PC-9 (cell line): ENCODE results near the gene NUP88. TPM values are rescaled to one million over a fixed set of nuclear protein-coding genes. Genes with fewer than 3 reads are reported as not detected.
A peak's percentile ranks its signal among the peaks of the same experiment; 100 is the strongest.
"Not testable (repeated sequence)": the region's sequence is repeated elsewhere in the genome, so short reads cannot be mapped to it uniquely, and the experiment has no call there.

Experiments
- BruUV-seq: library from RNA; stranded (reverse); fragments of 400-500 nt; replicated peaks from 2 replicates; lab custom pipeline; 2021; lab: Mats Ljungman, UMichigan
- CTCF ChIA-PET: fragments of 300-600 bp; sonication (Branson Sonifier 250); formaldehyde crosslinking; loops from one replicate; lab custom pipeline; 2022; ENCODE audit warnings: antibody characterized with exemption; lab: Charles Lee
- POLR2A ChIA-PET: fragments of 300-600 bp; sonication (Branson Sonifier 250); formaldehyde crosslinking; loops from one replicate; lab custom pipeline; 2022; ENCODE audit warnings: antibody characterized with exemption; ENCODE audit not compliant: unreplicated experiment; lab: Charles Lee
- DNase-seq, 2 experiments: peaks; one replicate each; pipeline versions ENCODE4 v3.0.0 to v3.0.0-alpha.2; 2015 to 2022; ENCODE audit warnings: mixed read lengths in 1 of 2
- H2AFZ ChIP-seq: fragments of 200-600 bp; sonication (generic); 2 replicates; pipeline ENCODE4 v1.8.1; 2017; ENCODE audit warnings: antibody characterized with exemption
- H3F3A ChIP-seq: fragments of 200-600 bp; sonication (generic); 2 replicates; pipeline ENCODE4 v1.8.1; 2017; ENCODE audit warnings: antibody characterized with exemption, mild to moderate bottlenecking, low read depth; ENCODE audit not compliant: insufficient read depth
- H3K27ac ChIP-seq: fragments of 200-600 bp; sonication (generic); 2 replicates; pipeline ENCODE4 v1.6.1; 2016; ENCODE audit warnings: mixed run types
- H3K27me3 ChIP-seq: fragments of 200-600 bp; sonication (generic); 2 replicates; pipeline ENCODE4 v1.6.1; 2016; ENCODE audit warnings: low read depth, mixed run types; ENCODE audit not compliant: insufficient read depth
- H3K36me3 ChIP-seq: fragments of 200-600 bp; sonication (generic); 2 replicates; pipeline ENCODE4 v1.6.1; 2016; ENCODE audit warnings: low read depth, mixed run types
- H3K4me1 ChIP-seq: fragments of 200-600 bp; sonication (generic); replicated peaks from 2 replicates; pipeline ENCODE4 v1.6.1; 2016; ENCODE audit warnings: mixed run types; ENCODE audit not compliant: insufficient read depth
- H3K4me2 ChIP-seq: fragments of 200-600 bp; sonication (generic); 2 replicates; pipeline ENCODE4 v1.6.1; 2017; ENCODE audit warnings: mixed run types
- H3K4me3 ChIP-seq: fragments of 200-600 bp; sonication (generic); 2 replicates; pipeline ENCODE4 v1.6.1; 2016; ENCODE audit warnings: mixed run types
- H3K79me2 ChIP-seq: fragments of 200-600 bp; sonication (generic); 2 replicates; pipeline ENCODE4 v1.6.1; 2017; ENCODE audit warnings: low read depth, mixed run types
- H3K9me2 ChIP-seq: fragments of 200-600 bp; sonication (generic); 2 replicates; pipeline ENCODE4 v1.8.1; 2017; ENCODE audit warnings: mild to moderate bottlenecking; ENCODE audit not compliant: insufficient read depth
- H3K9me3 ChIP-seq: fragments of 200-600 bp; sonication (generic); 2 replicates; pipeline ENCODE4 v1.8.1; 2016; ENCODE audit warnings: low read depth; ENCODE audit not compliant: insufficient read depth
- H4K20me1 ChIP-seq: fragments of 200-600 bp; sonication (generic); 2 replicates; pipeline ENCODE4 v1.8.1; 2017; ENCODE audit not compliant: insufficient read depth
- EZH2 ChIP-seq: fragments of 200-600 bp; sonication (generic); IDR thresholded peaks from 2 replicates; pipeline ENCODE4 v1.8.0; 2017; ENCODE audit warnings: antibody characterized with exemption, low read depth
- intact Hi-C: fragments of 100-400 bp; cut with micrococcal nuclease; formaldehyde crosslinking; loops from one replicate; pipeline ENCODE4 v1.10.0; 2022; ENCODE audit not compliant: unreplicated experiment
- total RNA-seq: library from RNA; stranded (reverse); gene quantifications from 2 replicates; pipeline ENCODE4 v1.2.3, GENCODE V29; 2021
- TF ChIP-seq, protein P1 (sequence below): fragments of 200-600 bp; sonication (generic); conservative IDR thresholded peaks from 2 replicates; pipeline ENCODE4 v1.6.1; 2017; ENCODE audit warnings: mixed run types, antibody characterized with exemption, mild to moderate bottlenecking, moderate library complexity

NUP88 gene
- total RNA-seq, 1 experiment from 2014 or later: 93.1 TPM

DNA sequence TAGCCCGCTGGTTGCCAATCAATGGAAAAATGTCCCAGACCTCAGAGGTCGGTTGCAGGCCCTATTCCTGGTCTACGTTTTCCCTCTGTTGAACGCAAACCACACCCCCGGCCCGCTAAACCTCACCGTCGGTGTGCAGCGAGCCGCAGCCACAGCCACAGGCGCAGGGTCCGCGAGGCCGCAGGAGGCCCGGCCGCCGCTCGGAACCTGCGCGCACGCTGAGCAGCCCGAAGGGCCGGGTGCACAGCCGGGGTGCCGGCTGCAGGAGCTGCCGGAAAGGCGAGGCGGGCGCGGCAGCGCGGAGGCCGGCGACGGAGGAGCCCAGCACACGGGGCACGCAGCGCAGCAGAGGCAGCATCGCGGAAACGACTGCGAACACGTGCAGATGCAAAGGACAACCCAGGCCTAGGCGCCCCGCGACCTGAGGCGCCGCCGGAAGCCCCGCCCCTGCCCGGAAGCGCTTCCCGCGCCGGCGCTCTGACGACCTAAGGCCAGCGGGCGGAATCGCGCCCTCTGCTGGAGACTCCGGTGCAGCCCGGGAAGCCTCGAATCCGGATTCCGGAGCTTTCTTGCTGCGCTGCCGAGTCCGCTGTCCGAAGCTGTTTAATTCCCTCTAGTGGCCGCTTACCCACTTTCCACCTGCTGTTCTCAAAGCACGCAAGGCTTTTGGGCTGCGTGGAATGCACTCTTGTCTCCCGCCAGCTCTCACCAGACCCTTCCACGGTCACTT is 19.4 kb upstream of the NUP88 start, which contains the start of gene C1QBP:
TSS of gene C1QBP (minus strand) at position 440 of the 730 bp plus-strand sequence. CDS start at position 358, 82 bp downstream.
- H3K9me2 ChIP-seq: no peaks in the 10 kb centered on the region
- peak within 1 kb of the TSS; percentile 91 for H3K4me2 ChIP-seq
- H4K20me1 ChIP-seq: peaks cover 27% of the 10 kb centered on the region
- intact Hi-C loops: loop anchor here (1.0 kb wide), 2 partner anchors 190 to 242 kb away; no protein-coding TSS in a partner anchor
- peak within 1 kb of the TSS; percentile 72 for H2AFZ ChIP-seq
- peak within 1 kb of the TSS; percentile 72 for H3K4me3 ChIP-seq
- no TSS peak for BruUV-seq
- peaks cover 29% of the 10 kb centered on the region for H3K36me3 ChIP-seq
- peak; percentile 82 to 96 for DNase-seq
- H3K79me2 ChIP-seq: peaks cover 42% of the 10 kb centered on the region
- CTCF ChIA-PET: interaction anchor here (1.0 to 1.9 kb wide), 6 partner anchors 8 to 49 kb away, joined by 3 to 9 read pairs (median 6); partner anchors contain the start of genes NUP88 and RPAIN
- H3F3A ChIP-seq: peaks cover 38% of the 10 kb centered on the region; the same call in 1 of the 2 replicates
- H3K4me1 ChIP-seq: peaks cover 18% of the 10 kb centered on the region
- TF ChIP-seq, protein P1, sequence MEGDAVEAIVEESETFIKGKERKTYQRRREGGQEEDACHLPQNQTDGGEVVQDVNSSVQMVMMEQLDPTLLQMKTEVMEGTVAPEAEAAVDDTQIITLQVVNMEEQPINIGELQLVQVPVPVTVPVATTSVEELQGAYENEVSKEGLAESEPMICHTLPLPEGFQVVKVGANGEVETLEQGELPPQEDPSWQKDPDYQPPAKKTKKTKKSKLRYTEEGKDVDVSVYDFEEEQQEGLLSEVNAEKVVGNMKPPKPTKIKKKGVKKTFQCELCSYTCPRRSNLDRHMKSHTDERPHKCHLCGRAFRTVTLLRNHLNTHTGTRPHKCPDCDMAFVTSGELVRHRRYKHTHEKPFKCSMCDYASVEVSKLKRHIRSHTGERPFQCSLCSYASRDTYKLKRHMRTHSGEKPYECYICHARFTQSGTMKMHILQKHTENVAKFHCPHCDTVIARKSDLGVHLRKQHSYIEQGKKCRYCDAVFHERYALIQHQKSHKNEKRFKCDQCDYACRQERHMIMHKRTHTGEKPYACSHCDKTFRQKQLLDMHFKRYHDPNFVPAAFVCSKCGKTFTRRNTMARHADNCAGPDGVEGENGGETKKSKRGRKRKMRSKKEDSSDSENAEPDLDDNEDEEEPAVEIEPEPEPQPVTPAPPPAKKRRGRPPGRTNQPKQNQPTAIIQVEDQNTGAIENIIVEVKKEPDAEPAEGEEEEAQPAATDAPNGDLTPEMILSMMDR: peak; percentile 96
- TF ChIP-seq EZH2: no peak
- no peaks in the 10 kb centered on the region for H3K9me3 ChIP-seq
- H3K27ac ChIP-seq: peak within 1 kb of the TSS; percentile 28
- POLR2A ChIA-PET: interaction anchor here (0.6 to 0.7 kb wide), 4 partner anchors 57 to 1219 kb away, joined by 3 to 8 read pairs (median 4); no protein-coding TSS in a partner anchor
- no peaks in the 10 kb centered on the region for H3K27me3 ChIP-seq

GRCh38 chr17:5437721-5438317 is 18.4 kb upstream of the NUP88 start:
- Histone ChIP-seq H3K4me3 (peak overlapping the region; percentile 72), H3K9me3 (no peaks in the 10 kb centered on the region), H3K9me2 (no peaks in the 10 kb centered on the region), H3F3A (peaks cover 49% of the 10 kb centered on the region; the same call in 1 of the 2 replicates), H3K4me2 (peak overlapping the region; percentile 91), H3K4me1 (peaks cover 18% of the 10 kb centered on the region), H2AFZ (peak overlapping the region; percentile 72), H3K36me3 (peaks cover 39% of the 10 kb centered on the region), H3K27me3 (no peaks in the 10 kb centered on the region), H4K20me1 (peaks cover 28% of the 10 kb centered on the region), H3K27ac (peak overlapping the region; percentile 28), H3K79me2 (peaks cover 46% of the 10 kb centered on the region)
- TF ChIP-seq, protein P1: no peak
- no peak for TF ChIP-seq EZH2
- DNase-seq: peak in 1 of 2 experiments; percentile 86
- BruUV-seq: TSS peak; percentile 48
- CTCF ChIA-PET: no interaction called here
- POLR2A ChIA-PET: no interaction called here
- intact Hi-C loops: loop anchor here (2.0 kb wide), 1 partner anchor 17 kb away; the partner anchor contains the start of gene RPAIN

GRCh38 chr17:5435781-5436315 is 16.4 kb upstream of the NUP88 start:
- H3K79me2 ChIP-seq: peaks cover 46% of the 10 kb centered on the region

More at GRCh38 chr17:5435781-5436315, 16.4 kb upstream of the NUP88 start:
- Histone ChIP-seq H3K36me3 (peaks cover 40% of the 10 kb centered on the region), H3K4me2 (0 out of 2 replicates have a peak overlapping the region, but pooled peaks have one; percentile 91), H4K20me1 (peaks cover 35% of the 10 kb centered on the region), H3K4me1 (peaks cover 18% of the 10 kb centered on the region), H3F3A (peaks cover 60% of the 10 kb centered on the region)
- H3K27me3 ChIP-seq, BruUV-seq, CTCF ChIA-PET, H3K4me3 ChIP-seq, H2AFZ ChIP-seq, H3K9me3 ChIP-seq, H3K27ac ChIP-seq, DNase-seq, H3K9me2 ChIP-seq, POLR2A ChIA-PET: not testable (repeated sequence)
- intact Hi-C loops: loop anchor here (2.0 kb wide), 1 partner anchor 15 kb away; the partner anchor contains the start of gene RPAIN
